ENCODE results near the gene GAN. TPM values are rescaled to one million over a fixed set of nuclear protein-coding genes. Genes with fewer than 3 reads are reported as not detected.

Gene GAN
- total and polyA plus RNA-seq, 10 of the 15 experiments (the other 5 are each of a cell fraction or from before 2014, with no cell fraction given): 0.42 to 8.4 (median 2.5) TPM

GRCh38 chr16:81408409-81408950, 93.7 kb downstream of the GAN start (continued):
- TF ChIP-seq FOXM1 (IDR thresholded peaks at IDR 0.05; ENCODE audit: low read depth, low read length) (no peak), BCLAF1 (IDR thresholded peaks at IDR 0.05) (no peak), ZNF207 (IDR thresholded peaks at IDR 0.05; ENCODE audit: borderline replicate concordance) (no peak), JUNB (IDR thresholded peaks at IDR 0.05) (no peak), RCOR1 (conservative IDR thresholded peaks at IDR 0.05; ENCODE audit: low read depth, low read length) (no peak), TCF12 (IDR thresholded peaks at IDR 0.05; ENCODE audit: low read depth, low read length) (no peak)

GRCh38 chr16:81409016-81409556, 94.3 kb downstream of the GAN start:
- ChIA-PET RAD21 (ENCODE audit: unreplicated experiment) (interaction anchor here (0.7 to 0.8 kb wide), 2 partner anchors 9 to 44 kb away, joined by 3 read pairs; no protein-coding TSS in a partner anchor), SMC1A (ENCODE audit: uncharacterized antibody, unreplicated experiment) (interaction anchor here (1.1 to 1.6 kb wide), 2 partner anchors 70 to 446 kb away, joined by 3 read pairs; no protein-coding TSS in a partner anchor), CTCF (interaction anchor here (0.9 to 1.2 kb wide), 3 partner anchors 15 to 306 kb away, joined by 3 to 4 read pairs (median 3); no protein-coding TSS in a partner anchor), POLR2A (no interaction called here)
- no peak overlapping the region for H3K4me2 ChIP-seq (ENCODE audit: control insufficient read depth, insufficient read depth)
- DNase-seq (ENCODE audit: low read depth, low spot score) (no peak), FAIRE-seq (no peak), ATAC-seq (no peak)
- H3K27me3 ChIP-seq (replicated peaks in 1 of 2; ENCODE audit: control insufficient read depth in 2 of 2, insufficient read depth in 2 of 2, low read length in 1 of 2): no peaks in the 10 kb centered on the region; a peak in 2 of 4 replicates
- H3K36me3 ChIP-seq (ENCODE audit: control insufficient read depth in 2 of 2, insufficient read depth in 2 of 2, low read length in 1 of 2): no peaks in the 10 kb centered on the region
- intact Hi-C loops (cut with micrococcal nuclease; ENCODE audit: unreplicated experiment) (no loop called here), in situ Hi-C loops (cut with MboI) (loop anchor here (10.0 kb wide), 1 partner anchor 316 kb away; no protein-coding TSS in a partner anchor)
- no TSS peak for BruUV-seq (replicated peaks)
- no peaks in the 10 kb centered on the region for H4K20me1 ChIP-seq (ENCODE audit: control insufficient read depth, insufficient read depth)
- H3K4me3 ChIP-seq: no peak overlapping the region
- no peak overlapping the region for H2AFZ ChIP-seq (ENCODE audit: control insufficient read depth, low read depth, low read length)
- no peaks in the 10 kb centered on the region for H3K9me3 ChIP-seq (replicated peaks; ENCODE audit: control insufficient read depth, insufficient read depth, low read length)
- H3K27ac ChIP-seq (ENCODE audit: control insufficient read depth, insufficient read depth): no peak overlapping the region
- H3K9ac ChIP-seq (ENCODE audit: control insufficient read depth, insufficient read depth, low read length): no peak overlapping the region
- no peaks in the 10 kb centered on the region for H3K4me1 ChIP-seq (ENCODE audit: control insufficient read depth, insufficient read depth, low read length)
- no peaks in the 10 kb centered on the region for H3K79me2 ChIP-seq (ENCODE audit: control insufficient read depth, insufficient read depth, low read length)
- WGBS (ENCODE audit: insufficient coverage, insufficient replicate concordance, low lambda C conversion rate, missing lambda C conversion rate): 52% methylated on average over 13 of the region's 13 CpGs
- no peak for TF ChIP-seq TCF3 (IDR thresholded peaks at IDR 0.05; ENCODE audit: borderline replicate concordance, insufficient read depth, low read depth, low read length)
- no peak for TF ChIP-seq ZZZ3 (IDR thresholded peaks at IDR 0.05; ENCODE audit: control insufficient read depth, insufficient read length, low read depth)
- no peak for TF ChIP-seq ZNF207 (IDR thresholded peaks at IDR 0.05; ENCODE audit: borderline replicate concordance)
- TF ChIP-seq RBBP5 (conservative IDR thresholded peaks at IDR 0.05): no peak
- no peak for TF ChIP-seq CBFB (IDR thresholded peaks at IDR 0.05; ENCODE audit: low read depth)
- TF ChIP-seq PAX5 (IDR thresholded peaks at IDR 0.05; ENCODE audit: borderline replicate concordance, low read depth, low read length): no peak
- no peak for TF ChIP-seq USF1 (IDR thresholded peaks at IDR 0.05; ENCODE audit: borderline replicate concordance, extremely low read length, insufficient read depth, low read depth, low read length)
- TF ChIP-seq HDAC2 (IDR thresholded peaks at IDR 0.05): no peak
- TF ChIP-seq BHLHE40 (IDR thresholded peaks at IDR 0.05; ENCODE audit: borderline replicate concordance in 1 of 2, low read depth in 2 of 2, low read length in 1 of 2): no peak
- TF ChIP-seq RB1 (IDR thresholded peaks at IDR 0.05; ENCODE audit: borderline replicate concordance): no peak
